ENCODE data around the gene SLC25A15. TPM values are rescaled to one million over a fixed set of nuclear protein-coding genes. Genes with fewer than 3 reads are reported as not detected.
"Not testable (repeated sequence)": the region's sequence is repeated elsewhere in the genome, so short reads cannot be mapped to it uniquely, and the experiment has no call there.

Gene SLC25A15
- total RNA-seq, 1 donor from 2014 or later: 14.6 TPM

GRCh38 chr13:40779796-40780285, 9.6 kb upstream of the SLC25A15 start:
- Histone ChIP-seq H3K4me3 (ENCODE audit: low read length in 3 of 3) (no peak overlapping the region), H3K27ac (ENCODE audit: low read depth, low read length) (no peak overlapping the region), H3K9ac (ENCODE audit: low read depth in 1 of 3, low read length in 3 of 3) (no peak overlapping the region)

GRCh38 chr13:40780822-40781401, 8.5 kb upstream of the SLC25A15 start:
- H3K27ac ChIP-seq (ENCODE audit: low read depth, low read length): no peak overlapping the region
- H3K4me1 ChIP-seq (ENCODE audit: control insufficient read depth in 3 of 3, insufficient read depth in 3 of 3, low read length in 3 of 3): peaks cover 0 to 2% (median 0%) of the 10 kb centered on the region in 3 donors
- H3K9me3 ChIP-seq (ENCODE audit: control insufficient read depth in 3 of 3, low read length in 3 of 3): no peaks in the 10 kb centered on the region
- no peaks in the 10 kb centered on the region for H3K27me3 ChIP-seq (ENCODE audit: control insufficient read depth in 3 of 3, insufficient read depth in 3 of 3, low read length in 3 of 3)
- H3K36me3 ChIP-seq (ENCODE audit: control insufficient read depth in 3 of 3, insufficient read depth in 3 of 3, low read length in 3 of 3): no peaks in the 10 kb centered on the region
- H3K9ac ChIP-seq (ENCODE audit: low read depth in 1 of 3, low read length in 3 of 3): no peak overlapping the region
- no peak overlapping the region for H3K4me3 ChIP-seq (ENCODE audit: low read length in 3 of 3)

More at GRCh38 chr13:40779796-40780285, 9.6 kb upstream of the SLC25A15 start:
- peaks cover 0 to 2% (median 0%) of the 10 kb centered on the region in 3 donors for H3K4me1 ChIP-seq (ENCODE audit: control insufficient read depth in 3 of 3, insufficient read depth in 3 of 3, low read length in 3 of 3)
- H3K27me3 ChIP-seq (ENCODE audit: control insufficient read depth in 3 of 3, insufficient read depth in 3 of 3, low read length in 3 of 3): no peaks in the 10 kb centered on the region
- no peaks in the 10 kb centered on the region for H3K9me3 ChIP-seq (ENCODE audit: control insufficient read depth in 3 of 3, low read length in 3 of 3)
- no peaks in the 10 kb centered on the region for H3K36me3 ChIP-seq (ENCODE audit: control insufficient read depth in 3 of 3, insufficient read depth in 3 of 3, low read length in 3 of 3)

GRCh38 chr13:40781717-40782116, 7.7 kb upstream of the SLC25A15 start:
- Histone ChIP-seq H3K9ac (ENCODE audit: low read depth in 1 of 3, low read length in 3 of 3) (no peak overlapping the region), H3K9me3 (ENCODE audit: control insufficient read depth in 3 of 3, low read length in 3 of 3) (no peaks in the 10 kb centered on the region)

GRCh38 chr13:40782971-40783370, 6.4 kb upstream of the SLC25A15 start:
- not testable (repeated sequence) for H3K4me3 ChIP-seq (ENCODE audit: low read length in 3 of 3); H3K27ac ChIP-seq (ENCODE audit: low read depth, low read length); H3K27me3 ChIP-seq (ENCODE audit: control insufficient read depth in 3 of 3, insufficient read depth in 3 of 3, low read length in 3 of 3); H3K9me3 ChIP-seq (ENCODE audit: control insufficient read depth in 3 of 3, low read length in 3 of 3); H3K36me3 ChIP-seq (ENCODE audit: control insufficient read depth in 3 of 3, insufficient read depth in 3 of 3, low read length in 3 of 3); H3K4me1 ChIP-seq (ENCODE audit: control insufficient read depth in 3 of 3, insufficient read depth in 3 of 3, low read length in 3 of 3); H3K9ac ChIP-seq (ENCODE audit: low read depth in 1 of 3, low read length in 3 of 3)

More at GRCh38 chr13:40781717-40782116, 7.7 kb upstream of the SLC25A15 start:
- H3K36me3 ChIP-seq (ENCODE audit: control insufficient read depth in 3 of 3, insufficient read depth in 3 of 3, low read length in 3 of 3): no peaks in the 10 kb centered on the region
- H3K27me3 ChIP-seq (ENCODE audit: control insufficient read depth in 3 of 3, insufficient read depth in 3 of 3, low read length in 3 of 3): no peaks in the 10 kb centered on the region
- peaks cover 0 to 2% (median 0%) of the 10 kb centered on the region in 3 donors for H3K4me1 ChIP-seq (ENCODE audit: control insufficient read depth in 3 of 3, insufficient read depth in 3 of 3, low read length in 3 of 3)
- H3K27ac ChIP-seq (ENCODE audit: low read depth, low read length): no peak overlapping the region
- no peak overlapping the region for H3K4me3 ChIP-seq (ENCODE audit: low read length in 3 of 3)

GRCh38 chr13:40784540-40784939, 4.9 kb upstream of the SLC25A15 start:
- H3K27me3 ChIP-seq (ENCODE audit: control insufficient read depth in 3 of 3, insufficient read depth in 3 of 3, low read length in 3 of 3): no peaks in the 10 kb centered on the region
- no peak overlapping the region for H3K27ac ChIP-seq (ENCODE audit: low read depth, low read length)
- no peaks in the 10 kb centered on the region for H3K4me1 ChIP-seq (ENCODE audit: control insufficient read depth in 3 of 3, insufficient read depth in 3 of 3, low read length in 3 of 3)
- no peak overlapping the region for H3K4me3 ChIP-seq (ENCODE audit: low read length in 3 of 3)
- H3K9ac ChIP-seq (ENCODE audit: low read depth in 1 of 3, low read length in 3 of 3): no peak overlapping the region
- no peaks in the 10 kb centered on the region for H3K36me3 ChIP-seq (ENCODE audit: control insufficient read depth in 3 of 3, insufficient read depth in 3 of 3, low read length in 3 of 3)
- H3K9me3 ChIP-seq (ENCODE audit: control insufficient read depth in 3 of 3, low read length in 3 of 3): no peaks in the 10 kb centered on the region

GRCh38 chr13:40786568-40786996, 2.8 kb upstream of the SLC25A15 start:
- no peak overlapping the region for H3K9ac ChIP-seq (ENCODE audit: low read depth in 1 of 3, low read length in 3 of 3)
- no peaks in the 10 kb centered on the region for H3K27me3 ChIP-seq (ENCODE audit: control insufficient read depth in 3 of 3, insufficient read depth in 3 of 3, low read length in 3 of 3)
- no peaks in the 10 kb centered on the region for H3K36me3 ChIP-seq (ENCODE audit: control insufficient read depth in 3 of 3, insufficient read depth in 3 of 3, low read length in 3 of 3)
- peaks cover 0 to 6% (median 0%) of the 10 kb centered on the region in 3 donors for H3K4me1 ChIP-seq (ENCODE audit: control insufficient read depth in 3 of 3, insufficient read depth in 3 of 3, low read length in 3 of 3)
- H3K9me3 ChIP-seq (ENCODE audit: control insufficient read depth in 3 of 3, low read length in 3 of 3): no peaks in the 10 kb centered on the region
- H3K4me3 ChIP-seq (ENCODE audit: low read length in 3 of 3): no peak overlapping the region
- no peak overlapping the region for H3K27ac ChIP-seq (ENCODE audit: low read depth, low read length)

GRCh38 chr13:40787062-40787461, 2.3 kb upstream of the SLC25A15 start:
- no peak overlapping the region for H3K27ac ChIP-seq (ENCODE audit: low read depth, low read length)
- no peak overlapping the region for H3K9ac ChIP-seq (ENCODE audit: low read depth in 1 of 3, low read length in 3 of 3)
- no peaks in the 10 kb centered on the region for H3K36me3 ChIP-seq (ENCODE audit: control insufficient read depth in 3 of 3, insufficient read depth in 3 of 3, low read length in 3 of 3)
- H3K4me3 ChIP-seq (ENCODE audit: low read length in 3 of 3): no peak overlapping the region
- no peaks in the 10 kb centered on the region for H3K9me3 ChIP-seq (ENCODE audit: control insufficient read depth in 3 of 3, low read length in 3 of 3)
- peaks cover 0 to 6% (median 0%) of the 10 kb centered on the region in 3 donors for H3K4me1 ChIP-seq (ENCODE audit: control insufficient read depth in 3 of 3, insufficient read depth in 3 of 3, low read length in 3 of 3)
- H3K27me3 ChIP-seq (ENCODE audit: control insufficient read depth in 3 of 3, insufficient read depth in 3 of 3, low read length in 3 of 3): no peaks in the 10 kb centered on the region

GRCh38 chr13:40788540-40789274, 704 bp upstream of the SLC25A15 start:
- not testable (repeated sequence) for H3K36me3 ChIP-seq (ENCODE audit: control insufficient read depth in 3 of 3, insufficient read depth in 3 of 3, low read length in 3 of 3); H3K4me1 ChIP-seq (ENCODE audit: control insufficient read depth in 3 of 3, insufficient read depth in 3 of 3, low read length in 3 of 3); H3K27ac ChIP-seq (ENCODE audit: low read depth, low read length); H3K27me3 ChIP-seq (ENCODE audit: control insufficient read depth in 3 of 3, insufficient read depth in 3 of 3, low read length in 3 of 3); H3K9me3 ChIP-seq (ENCODE audit: control insufficient read depth in 3 of 3, low read length in 3 of 3)
- peak overlapping the region; percentile 71 to 87 (median 76) for H3K9ac ChIP-seq (ENCODE audit: low read depth in 1 of 3, low read length in 3 of 3)
- peak overlapping the region; percentile 66 to 86 (median 78) for H3K4me3 ChIP-seq (ENCODE audit: low read length in 3 of 3)

GRCh38 chr13:40790154-40790616, 774 bp downstream of the SLC25A15 start:
- H3K4me3 ChIP-seq (ENCODE audit: low read length in 3 of 3): peak overlapping the region; percentile 78 to 86 (median 78)
- H3K27me3 ChIP-seq (ENCODE audit: control insufficient read depth in 3 of 3, insufficient read depth in 3 of 3, low read length in 3 of 3): no peaks in the 10 kb centered on the region
- H3K9ac ChIP-seq (ENCODE audit: low read depth in 1 of 3, low read length in 3 of 3): peak overlapping the region; percentile 68 to 87 (median 69)
- no peaks in the 10 kb centered on the region for H3K9me3 ChIP-seq (ENCODE audit: control insufficient read depth in 3 of 3, low read length in 3 of 3)
- peaks cover 6 to 11% (median 7%) of the 10 kb centered on the region in 3 donors for H3K36me3 ChIP-seq (ENCODE audit: control insufficient read depth in 3 of 3, insufficient read depth in 3 of 3, low read length in 3 of 3)
- peak overlapping the region; percentile 52 for H3K27ac ChIP-seq (ENCODE audit: low read depth, low read length)
- peaks cover 0 to 6% (median 0%) of the 10 kb centered on the region in 3 donors for H3K4me1 ChIP-seq (ENCODE audit: control insufficient read depth in 3 of 3, insufficient read depth in 3 of 3, low read length in 3 of 3)
